Astrocyte (in vitro differentiated cells and primary cell): Measurements from ENCODE around the gene DPH2. TPM values are rescaled to one million over a fixed set of nuclear protein-coding genes. Genes with fewer than 3 reads are reported as not detected.
A peak's percentile ranks its signal among the peaks of the same experiment; 100 is the strongest.

ENCODE experiments used
- DNase-seq: peaks from one replicate; pipeline ENCODE4 v3.0.0-alpha.2; 2010; ENCODE audit warnings: low read depth
- FAIRE-seq: peaks from 2 replicates; lab custom pipeline; 2011; peaks lifted over from hg19 to GRCh38; lab: Jason Lieb, UNC
- H2AFZ ChIP-seq: 2 replicates; pipeline ENCODE4 v1.6.0; 2012; ENCODE audit warnings: low read depth, low read length, inconsistent platforms
- H3K27ac ChIP-seq: 2 replicates; pipeline ENCODE4 v1.5.1; 2011; ENCODE audit warnings: low read depth, low read length, inconsistent platforms
- H3K27me3 ChIP-seq: 2 replicates; pipeline ENCODE4 v1.6.0; 2011; ENCODE audit warnings: low read length, inconsistent platforms; ENCODE audit not compliant: insufficient read depth
- H3K36me3 ChIP-seq: 2 replicates; pipeline ENCODE4 v1.5.1; 2011; ENCODE audit warnings: low read length, inconsistent platforms; ENCODE audit not compliant: insufficient read depth
- H3K4me1 ChIP-seq: 2 replicates; pipeline ENCODE4 v1.5.1; 2011; ENCODE audit warnings: low read length, inconsistent platforms; ENCODE audit not compliant: insufficient read depth
- H3K4me2 ChIP-seq: 2 replicates; pipeline ENCODE4 v1.6.0; 2012; ENCODE audit warnings: low read length, inconsistent platforms
- H3K4me3 ChIP-seq: 2 replicates; pipeline ENCODE4 v1.5.1; 2011; ENCODE audit warnings: low read depth, mild to moderate bottlenecking, low read length, inconsistent platforms; ENCODE audit not compliant: insufficient read depth
- H3K79me2 ChIP-seq: 2 replicates; pipeline ENCODE4 v1.6.0; 2012; ENCODE audit warnings: mild to moderate bottlenecking, low read length, inconsistent platforms; ENCODE audit not compliant: insufficient read depth
- H3K9ac ChIP-seq: 2 replicates; pipeline ENCODE4 v1.6.0; 2012; ENCODE audit warnings: mild to moderate bottlenecking, low read length, inconsistent platforms
- H3K9me3 ChIP-seq: 2 replicates; pipeline ENCODE4 v1.5.1; 2012; ENCODE audit warnings: low read depth, mild to moderate bottlenecking, low read length, inconsistent platforms; ENCODE audit not compliant: insufficient read depth
- H4K20me1 ChIP-seq: 2 replicates; pipeline ENCODE4 v1.6.0; 2012; ENCODE audit warnings: low read length, inconsistent platforms; ENCODE audit not compliant: insufficient read depth
- H3K27ac Mint-ChIP-seq: one replicate; pipeline ENCODE4 v1.8.0; 2021; ENCODE audit warnings: mild to moderate bottlenecking, mixed read lengths; ENCODE audit not compliant: unreplicated experiment
- H3K27me3 Mint-ChIP-seq: one replicate; pipeline ENCODE4 v1.8.0; 2021; ENCODE audit warnings: low read depth, mixed read lengths; ENCODE audit not compliant: unreplicated experiment
- H3K36me3 Mint-ChIP-seq: one replicate; pipeline ENCODE4 v1.8.0; 2021; ENCODE audit warnings: low read depth, mixed read lengths; ENCODE audit not compliant: unreplicated experiment
- H3K4me1 Mint-ChIP-seq: one replicate; pipeline ENCODE4 v1.8.0; 2021; ENCODE audit warnings: low read depth, mixed read lengths; ENCODE audit not compliant: unreplicated experiment
- H3K4me3 Mint-ChIP-seq: one replicate; pipeline ENCODE4 v1.8.0; 2021; ENCODE audit warnings: mild to moderate bottlenecking, moderate library complexity, mixed read lengths; ENCODE audit not compliant: unreplicated experiment
- H3K9me3 Mint-ChIP-seq: one replicate; pipeline ENCODE4 v1.8.0; 2021; ENCODE audit warnings: mild to moderate bottlenecking, mixed read lengths; ENCODE audit not compliant: unreplicated experiment
- CTCF ChIP-seq: IDR thresholded peaks from 2 replicates; pipeline ENCODE4 v1.5.1; 2011; ENCODE audit warnings: low read depth, mild to moderate bottlenecking, inconsistent platforms, low read length, moderate library complexity; ENCODE audit not compliant: insufficient read depth
- EZH2 ChIP-seq: IDR thresholded peaks from 2 replicates; pipeline ENCODE4 v1.6.1; 2012; ENCODE audit warnings: mild to moderate bottlenecking, low read length, inconsistent platforms; ENCODE audit not compliant: insufficient read depth
- total RNA-seq: library from RNA; stranded (reverse); gene quantifications from 2 replicates; pipeline ENCODE4 v1.2.1, GENCODE V29; 2021

The DPH2 gene
- total RNA-seq, 1 donor from 2014 or later: 31.6 TPM

GRCh38 chr1:44016041-44016889 lies 46.5 kb downstream of the DPH2 start:
- no peaks in the 10 kb centered on the region for H3K27me3 ChIP-seq
- Mint-ChIP-seq H3K27me3 (no peaks in the 10 kb centered on the region), H3K36me3 (peaks cover 6% of the 10 kb centered on the region), H3K9me3 (no peaks in the 10 kb centered on the region), H3K27ac (no peak overlapping the region), H3K4me1 (peaks cover 5% of the 10 kb centered on the region), H3K4me3 (no peak overlapping the region)
- H4K20me1 ChIP-seq: no peaks in the 10 kb centered on the region
- no peaks in the 10 kb centered on the region for H3K79me2 ChIP-seq
- no peak overlapping the region for H2AFZ ChIP-seq
- H3K27ac ChIP-seq: no peak overlapping the region
- H3K4me3 ChIP-seq: no peak overlapping the region
- TF ChIP-seq EZH2 (no peak), CTCF (no peak)
- H3K4me2 ChIP-seq: peak overlapping the region; percentile 64
- FAIRE-seq: no peak
- H3K9me3 ChIP-seq: no peaks in the 10 kb centered on the region
- no peak for DNase-seq
- H3K36me3 ChIP-seq: no peaks in the 10 kb centered on the region
- no peak overlapping the region for H3K9ac ChIP-seq
- H3K4me1 ChIP-seq: no peaks in the 10 kb centered on the region

GRCh38 chr1:44016890-44017400 lies 47.1 kb downstream of the DPH2 start:
- Histone ChIP-seq H4K20me1 (no peaks in the 10 kb centered on the region), H3K4me2 (peak overlapping the region; percentile 64), H3K36me3 (no peaks in the 10 kb centered on the region), H3K4me1 (no peaks in the 10 kb centered on the region), H3K9me3 (no peaks in the 10 kb centered on the region), H3K4me3 (no peak overlapping the region), H3K9ac (no peak overlapping the region), H2AFZ (peak overlapping the region; percentile 34), H3K27ac (no peak overlapping the region), H3K27me3 (no peaks in the 10 kb centered on the region), H3K79me2 (no peaks in the 10 kb centered on the region)
- Mint-ChIP-seq H3K9me3 (no peaks in the 10 kb centered on the region), H3K27ac (no peak overlapping the region), H3K27me3 (no peaks in the 10 kb centered on the region), H3K4me3 (no peak overlapping the region), H3K36me3 (peaks cover 9% of the 10 kb centered on the region), H3K4me1 (peaks cover 5% of the 10 kb centered on the region)
- DNase-seq (peak; percentile 14), FAIRE-seq (no peak)
- TF ChIP-seq CTCF: no peak
- no peak for TF ChIP-seq EZH2
